ENCODE results near the gene TMEM132C.

GRCh38 chr12:128381541-128381940 is 114.6 kb downstream of the TMEM132C start:
- no peak for TF ChIP-seq CTCF (IDR thresholded peaks at IDR 0.05)
- TF ChIP-seq EP300 (IDR thresholded peaks at IDR 0.05) = no peak
- no peak for TF ChIP-seq POLR2AphosphoS5 (IDR thresholded peaks at IDR 0.05)

Data from sigmoid colon (tissue), 4 donors.